ENCODE data around the gene UMAD1.

Gene UMAD1

GRCh38 chr7:7706556-7707172 lies 66.1 kb downstream of the UMAD1 start:
- WGBS: 76% methylated on average over 3 of the region's 4 CpGs
- no peak overlapping the region for H3K23ac ChIP-seq (ENCODE audit: low read length in 2 of 2)
- no peaks in the 10 kb centered on the region for H3K27me3 ChIP-seq (ENCODE audit: control insufficient read depth in 1 of 2, insufficient read depth in 1 of 2, low read length in 2 of 2)
- H2BK5ac ChIP-seq (ENCODE audit: low read depth, low read length, poor library complexity, severe bottlenecking): no peak overlapping the region
- H3K4me2 ChIP-seq (ENCODE audit: low read length, poor library complexity, severe bottlenecking): no peak overlapping the region
- H3K36me3 ChIP-seq (ENCODE audit: control insufficient read depth in 1 of 2, insufficient read depth in 2 of 2, low read depth in 1 of 2, low read length in 2 of 2): no peaks in the 10 kb centered on the region
- H4K8ac ChIP-seq (ENCODE audit: low read length): no peak overlapping the region
- H3K4me1 ChIP-seq (ENCODE audit: control insufficient read depth, insufficient read depth, low read depth, low read length): no peaks in the 10 kb centered on the region
- peaks cover 3% of the 10 kb centered on the region for H3K79me1 ChIP-seq (replicated peaks; ENCODE audit: low read length, poor library complexity, severe bottlenecking)
- no peak overlapping the region for H2BK120ac ChIP-seq (ENCODE audit: low read depth, low read length)
- H3K14ac ChIP-seq (ENCODE audit: low read length in 2 of 2): no peak overlapping the region
- H3K27ac ChIP-seq (ENCODE audit: low read length, poor library complexity, severe bottlenecking): no peak overlapping the region
- no peak overlapping the region for H3K4me3 ChIP-seq (ENCODE audit: insufficient read depth in 1 of 2, low read depth in 1 of 2, low read length in 2 of 2)
- no peak for DNase-seq
- H2AK5ac ChIP-seq (ENCODE audit: low read length, severe bottlenecking): no peak overlapping the region
- no peaks in the 10 kb centered on the region for H3K9me3 ChIP-seq (ENCODE audit: control insufficient read depth, low read length)
- no peak overlapping the region for H2BK12ac ChIP-seq (ENCODE audit: low read length in 2 of 2)
- no peak overlapping the region for H2AFZ ChIP-seq (ENCODE audit: low read depth, low read length)
- no peak overlapping the region for H3K18ac ChIP-seq (ENCODE audit: low read depth in 1 of 2, low read length in 2 of 2)
- no peak overlapping the region for H2BK15ac ChIP-seq (ENCODE audit: low read depth, poor library complexity, severe bottlenecking)
- no peak overlapping the region for H3K9ac ChIP-seq (ENCODE audit: low read length)
- no peak overlapping the region for H4K91ac ChIP-seq (ENCODE audit: low read length)
- H3K4ac ChIP-seq (ENCODE audit: low read depth in 1 of 2, low read length in 2 of 2): no peak overlapping the region

GRCh38 chr7:7707246-7707645 lies 66.7 kb downstream of the UMAD1 start:
- no peak overlapping the region for H2BK120ac ChIP-seq (ENCODE audit: low read depth, low read length)
- H3K14ac ChIP-seq (ENCODE audit: low read length in 2 of 2): no peak overlapping the region
- H3K18ac ChIP-seq (ENCODE audit: low read depth in 1 of 2, low read length in 2 of 2): no peak overlapping the region
- H2BK12ac ChIP-seq (ENCODE audit: low read length in 2 of 2): no peak overlapping the region
- no peak overlapping the region for H2BK15ac ChIP-seq (ENCODE audit: low read depth, poor library complexity, severe bottlenecking)
- no peak overlapping the region for H2AK5ac ChIP-seq (ENCODE audit: low read length, severe bottlenecking)
- H3K36me3 ChIP-seq (ENCODE audit: control insufficient read depth in 1 of 2, insufficient read depth in 2 of 2, low read depth in 1 of 2, low read length in 2 of 2): no peaks in the 10 kb centered on the region
- no peak overlapping the region for H3K4ac ChIP-seq (ENCODE audit: low read depth in 1 of 2, low read length in 2 of 2)
- H3K79me1 ChIP-seq (replicated peaks; ENCODE audit: low read length, poor library complexity, severe bottlenecking): peaks cover 3% of the 10 kb centered on the region
- H3K4me2 ChIP-seq (ENCODE audit: low read length, poor library complexity, severe bottlenecking): no peak overlapping the region
- no peak overlapping the region for H3K23ac ChIP-seq (ENCODE audit: low read length in 2 of 2)
- H2AFZ ChIP-seq (ENCODE audit: low read depth, low read length): no peak overlapping the region
- no peak overlapping the region for H4K91ac ChIP-seq (ENCODE audit: low read length)
- H3K27ac ChIP-seq (ENCODE audit: low read length, poor library complexity, severe bottlenecking): no peak overlapping the region
- 90% methylated on average over 2 of the region's 2 CpGs for WGBS
- H3K4me1 ChIP-seq (ENCODE audit: control insufficient read depth, insufficient read depth, low read depth, low read length): no peaks in the 10 kb centered on the region
- H3K4me3 ChIP-seq (ENCODE audit: insufficient read depth in 1 of 2, low read depth in 1 of 2, low read length in 2 of 2): no peak overlapping the region
- no peaks in the 10 kb centered on the region for H3K9me3 ChIP-seq (ENCODE audit: control insufficient read depth, low read length)
- no peak overlapping the region for H2BK5ac ChIP-seq (ENCODE audit: low read depth, low read length, poor library complexity, severe bottlenecking)
- no peak overlapping the region for H3K9ac ChIP-seq (ENCODE audit: low read length)
- H3K27me3 ChIP-seq (ENCODE audit: control insufficient read depth in 1 of 2, insufficient read depth in 1 of 2, low read length in 2 of 2): no peaks in the 10 kb centered on the region
- no peak overlapping the region for H4K8ac ChIP-seq (ENCODE audit: low read length)
- no peak for DNase-seq

GRCh38 chr7:7707806-7708205 lies 67.3 kb downstream of the UMAD1 start:
- Histone ChIP-seq H2BK5ac (ENCODE audit: low read depth, low read length, poor library complexity, severe bottlenecking) (peak overlapping the region; percentile 8), H2AK5ac (ENCODE audit: low read length, severe bottlenecking) (no peak overlapping the region), H3K4me3 (ENCODE audit: insufficient read depth in 1 of 2, low read depth in 1 of 2, low read length in 2 of 2) (no peak overlapping the region), H3K27ac (ENCODE audit: low read length, poor library complexity, severe bottlenecking) (peak overlapping the region; percentile 17), H3K79me1 (replicated peaks; ENCODE audit: low read length, poor library complexity, severe bottlenecking) (peaks cover under 1% of the 10 kb centered on the region), H3K36me3 (ENCODE audit: control insufficient read depth in 1 of 2, insufficient read depth in 2 of 2, low read depth in 1 of 2, low read length in 2 of 2) (no peaks in the 10 kb centered on the region), H2AFZ (ENCODE audit: low read depth, low read length) (no peak overlapping the region), H3K4ac (ENCODE audit: low read depth in 1 of 2, low read length in 2 of 2) (no peak overlapping the region), H4K8ac (ENCODE audit: low read length) (no peak overlapping the region), H2BK120ac (ENCODE audit: low read depth, low read length) (no peak overlapping the region), H3K4me1 (ENCODE audit: control insufficient read depth, insufficient read depth, low read depth, low read length) (no peaks in the 10 kb centered on the region), H2BK15ac (ENCODE audit: low read depth, poor library complexity, severe bottlenecking) (no peak overlapping the region), H3K18ac (ENCODE audit: low read depth in 1 of 2, low read length in 2 of 2) (peak overlapping the region in 1 of 2 experiments; percentile 21), H3K9ac (ENCODE audit: low read length) (no peak overlapping the region), H3K9me3 (ENCODE audit: control insufficient read depth, low read length) (no peaks in the 10 kb centered on the region), H3K4me2 (ENCODE audit: low read length, poor library complexity, severe bottlenecking) (peak overlapping the region; percentile 43), H3K14ac (ENCODE audit: low read length in 2 of 2) (no peak overlapping the region), H4K91ac (ENCODE audit: low read length) (no peak overlapping the region), H2BK12ac (ENCODE audit: low read length in 2 of 2) (no peak overlapping the region), H3K23ac (ENCODE audit: low read length in 2 of 2) (no peak overlapping the region), H3K27me3 (ENCODE audit: control insufficient read depth in 1 of 2, insufficient read depth in 1 of 2, low read length in 2 of 2) (no peaks in the 10 kb centered on the region)
- peak; percentile 57 for DNase-seq
- 43% methylated on average over 4 of the region's 4 CpGs for WGBS

- Histone ChIP-seq H4K91ac (ENCODE audit: low read length) (no peak overlapping the region), H2AK5ac (ENCODE audit: low read length, severe bottlenecking) (peak overlapping the region; percentile 20), H3K27ac (ENCODE audit: low read length, poor library complexity, severe bottlenecking) (no peak overlapping the region), H4K8ac (ENCODE audit: low read length) (no peak overlapping the region), H2BK5ac (ENCODE audit: low read depth, low read length, poor library complexity, severe bottlenecking) (no peak overlapping the region), H3K4me2 (ENCODE audit: low read length, poor library complexity, severe bottlenecking) (no peak overlapping the region), H3K4me3 (ENCODE audit: insufficient read depth in 1 of 2, low read depth in 1 of 2, low read length in 2 of 2) (no peak overlapping the region), H3K18ac (ENCODE audit: low read depth in 1 of 2, low read length in 2 of 2) (no peak overlapping the region), H3K9me3 (ENCODE audit: control insufficient read depth, low read length) (no peaks in the 10 kb centered on the region), H2BK12ac (ENCODE audit: low read length in 2 of 2) (no peak overlapping the region), H3K79me1 (replicated peaks; ENCODE audit: low read length, poor library complexity, severe bottlenecking) (no peaks in the 10 kb centered on the region), H3K4me1 (ENCODE audit: control insufficient read depth, insufficient read depth, low read depth, low read length) (no peaks in the 10 kb centered on the region), H3K9ac (ENCODE audit: low read length) (no peak overlapping the region), H2BK120ac (ENCODE audit: low read depth, low read length) (no peak overlapping the region), H3K4ac (ENCODE audit: low read depth in 1 of 2, low read length in 2 of 2) (no peak overlapping the region), H2AFZ (ENCODE audit: low read depth, low read length) (no peak overlapping the region), H3K36me3 (ENCODE audit: control insufficient read depth in 1 of 2, insufficient read depth in 2 of 2, low read depth in 1 of 2, low read length in 2 of 2) (no peaks in the 10 kb centered on the region), H3K27me3 (ENCODE audit: control insufficient read depth in 1 of 2, insufficient read depth in 1 of 2, low read length in 2 of 2) (no peaks in the 10 kb centered on the region), H3K23ac (ENCODE audit: low read length in 2 of 2) (no peak overlapping the region), H2BK15ac (ENCODE audit: low read depth, poor library complexity, severe bottlenecking) (no peak overlapping the region), H3K14ac (ENCODE audit: low read length in 2 of 2) (no peak overlapping the region)
- DNase-seq: no peak
- 14% methylated on average over 1 of the region's 3 CpGs for WGBS
Observed at GRCh38 chr7:7709291-7709690, 68.7 kb downstream of the UMAD1 start.

Measured in mesenchymal stem cell (in vitro differentiated cells and primary cell).